ENCODE data around the gene TSPAN15. TPM values are rescaled to one million over a fixed set of nuclear protein-coding genes. Genes with fewer than 3 reads are reported as not detected.

Gene TSPAN15
- total and polyA plus RNA-seq, 2 experiments from 2014 or later: 0.34 TPM; not detected in 1

DNA sequence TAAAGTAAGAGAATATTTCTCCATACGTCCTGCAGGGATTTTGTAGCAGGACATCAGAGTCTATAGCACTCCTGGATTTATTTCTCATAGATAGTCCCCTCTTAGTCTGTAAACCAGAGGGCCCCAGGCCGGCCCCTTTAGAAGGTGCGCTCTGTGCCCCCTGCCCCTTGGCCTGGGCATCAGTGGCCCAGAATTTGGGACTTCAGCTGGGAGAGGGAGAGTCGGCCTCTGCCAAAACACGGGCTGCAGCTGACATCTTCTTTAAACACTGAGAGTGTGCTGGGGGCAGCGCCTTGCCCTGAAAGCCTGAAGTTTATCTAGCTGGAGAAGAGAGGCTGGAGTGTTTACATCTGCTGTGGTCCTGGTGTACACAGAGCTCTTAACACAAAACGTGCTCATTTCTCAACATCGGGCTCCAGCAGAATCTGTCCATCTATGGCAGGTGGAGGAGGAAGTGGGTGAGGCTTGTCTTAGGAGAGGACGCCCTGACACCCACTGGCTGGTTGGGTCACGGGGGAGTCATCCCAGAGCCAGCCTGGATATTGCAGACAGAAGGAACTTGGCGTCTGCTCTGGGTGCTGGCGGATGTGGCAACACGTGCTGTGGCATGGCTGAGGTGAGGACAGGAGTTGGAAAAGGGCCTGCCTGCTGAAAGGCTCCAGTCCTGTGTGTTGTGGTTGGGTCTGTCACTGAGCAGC is 29.5 kb upstream of the TSPAN15 start:
- Histone ChIP-seq H3F3A (ENCODE audit: insufficient read depth) (no peaks in the 10 kb centered on the region), H3K9ac (no peak overlapping the region), H3K4me2 (ENCODE audit: unreplicated experiment) (no peak overlapping the region), H3K4me3 (no peak overlapping the region), H3K36me3 (ENCODE audit: low read depth) (no peaks in the 10 kb centered on the region), H3K4me1 (ENCODE audit: insufficient read depth) (no peaks in the 10 kb centered on the region), H3K79me2 (ENCODE audit: insufficient read depth) (no peaks in the 10 kb centered on the region), H3K27me3 (replicated peaks; ENCODE audit: insufficient read depth) (peaks cover 12% of the 10 kb centered on the region; the same call in 1 of the 2 replicates), H3K9me2 (ENCODE audit: insufficient read depth) (no peaks in the 10 kb centered on the region), H4K20me1 (ENCODE audit: insufficient read depth) (no peaks in the 10 kb centered on the region), H3K9me3 (ENCODE audit: low read depth) (no peaks in the 10 kb centered on the region), H2AFZ (no peak overlapping the region), H3K27ac (no peak overlapping the region)
- WGBS, 2 experiments (ENCODE audit: low coverage in 1 of 2, low lambda C conversion rate in 2 of 2, missing lambda C conversion rate in 2 of 2): 46 to 49% methylated on average over 12 to 13 of the region's 13 CpGs
- DNase-seq: peak; percentile 32
- in situ Hi-C loops (cut with MboI): loop anchor here (10.0 to 25.0 kb wide), 2 partner anchors 213 to 434 kb away; partner anchors contain the start of genes FAM241B and KIFBP
- TF ChIP-seq EZH2phosphoT487 (IDR thresholded peaks at IDR 0.05; ENCODE audit: insufficient read depth, low read depth): no peak
- no peak for TF ChIP-seq EZH2 (IDR thresholded peaks at IDR 0.05; ENCODE audit: insufficient read depth, poor library complexity, severe bottlenecking)

DNA sequence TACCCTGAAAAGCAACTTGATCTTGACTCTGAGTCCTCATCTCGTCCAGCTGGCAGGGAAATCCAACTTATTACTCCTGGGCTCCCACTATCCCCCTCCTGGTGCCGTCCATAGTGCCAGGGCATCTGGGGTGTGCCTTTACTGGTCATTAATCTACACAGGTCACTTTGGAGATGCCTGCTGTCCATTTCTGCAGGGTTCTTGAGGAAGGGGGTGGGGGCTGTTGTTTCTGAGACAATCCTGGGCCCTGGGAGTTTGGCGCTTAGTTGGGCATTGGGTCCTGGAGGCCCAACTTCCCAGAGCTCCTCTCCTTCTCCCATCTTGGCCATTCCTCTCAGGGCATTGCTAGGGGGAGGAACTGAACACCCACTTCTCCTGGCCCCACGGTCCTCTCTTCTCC is 28.6 kb upstream of the TSPAN15 start:
- Histone ChIP-seq H3K4me3 (no peak overlapping the region), H3F3A (ENCODE audit: insufficient read depth) (no peaks in the 10 kb centered on the region), H3K79me2 (ENCODE audit: insufficient read depth) (no peaks in the 10 kb centered on the region), H2AFZ (no peak overlapping the region), H3K9me2 (ENCODE audit: insufficient read depth) (no peaks in the 10 kb centered on the region), H3K9me3 (ENCODE audit: low read depth) (no peaks in the 10 kb centered on the region), H3K4me1 (ENCODE audit: insufficient read depth) (no peaks in the 10 kb centered on the region), H3K27ac (no peak overlapping the region), H4K20me1 (ENCODE audit: insufficient read depth) (no peaks in the 10 kb centered on the region), H3K27me3 (replicated peaks; ENCODE audit: insufficient read depth) (peaks cover 12% of the 10 kb centered on the region; the same call in 1 of the 2 replicates), H3K36me3 (ENCODE audit: low read depth) (no peaks in the 10 kb centered on the region), H3K9ac (no peak overlapping the region), H3K4me2 (ENCODE audit: unreplicated experiment) (no peak overlapping the region)
- TF ChIP-seq EZH2phosphoT487 (IDR thresholded peaks at IDR 0.05; ENCODE audit: insufficient read depth, low read depth) (no peak), EZH2 (IDR thresholded peaks at IDR 0.05; ENCODE audit: insufficient read depth, poor library complexity, severe bottlenecking) (no peak)
- WGBS, 2 experiments (ENCODE audit: low coverage in 1 of 2, low lambda C conversion rate in 2 of 2, missing lambda C conversion rate in 2 of 2): 60 to 66% methylated on average over 4 of the region's 4 CpGs
- in situ Hi-C loops (cut with MboI): loop anchor here (10.0 to 25.0 kb wide), 2 partner anchors 212 to 435 kb away; partner anchors contain the start of genes FAM241B and KIFBP
- DNase-seq: no peak

DNA sequence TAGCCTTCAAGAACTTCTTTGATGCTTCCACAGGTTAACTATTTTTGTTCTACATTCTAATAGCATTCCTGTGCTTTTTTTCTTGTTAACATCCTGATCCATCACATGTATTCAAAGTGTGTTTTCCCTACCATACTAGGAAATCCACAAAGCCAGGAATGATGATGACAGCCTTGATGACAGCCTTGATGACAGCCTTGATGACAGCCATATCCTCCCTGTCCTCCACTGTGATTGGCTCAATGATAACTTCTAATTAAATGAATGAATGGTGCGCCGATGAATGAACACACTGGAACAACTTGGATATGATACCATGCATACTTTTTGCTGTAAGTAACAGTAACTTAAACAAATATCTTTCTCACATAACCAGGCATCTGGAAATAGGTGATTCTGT is 26.2 kb upstream of the TSPAN15 start:
- H3K27ac ChIP-seq: no peak overlapping the region
- H3K9me3 ChIP-seq (ENCODE audit: low read depth): no peaks in the 10 kb centered on the region
- no peak overlapping the region for H3K4me2 ChIP-seq (ENCODE audit: unreplicated experiment)
- no peak overlapping the region for H3K4me3 ChIP-seq
- WGBS, 2 experiments (ENCODE audit: low coverage in 1 of 2, low lambda C conversion rate in 2 of 2, missing lambda C conversion rate in 2 of 2): 76 to 86% methylated on average over 2 of the region's 2 CpGs
- H3K4me1 ChIP-seq (ENCODE audit: insufficient read depth): no peaks in the 10 kb centered on the region
- H3F3A ChIP-seq (ENCODE audit: insufficient read depth): no peaks in the 10 kb centered on the region
- no peaks in the 10 kb centered on the region for H4K20me1 ChIP-seq (ENCODE audit: insufficient read depth)
- no peak for DNase-seq
- peaks cover 12% of the 10 kb centered on the region; the same call in 1 of the 2 replicates for H3K27me3 ChIP-seq (replicated peaks; ENCODE audit: insufficient read depth)
- in situ Hi-C loops (cut with MboI): loop anchor here (10.0 kb wide), 1 partner anchor 210 kb away; the partner anchor contains the start of gene FAM241B
- no peaks in the 10 kb centered on the region for H3K36me3 ChIP-seq (ENCODE audit: low read depth)
- H3K9ac ChIP-seq: no peak overlapping the region
- H2AFZ ChIP-seq: no peak overlapping the region
- TF ChIP-seq EZH2phosphoT487 (IDR thresholded peaks at IDR 0.05; ENCODE audit: insufficient read depth, low read depth) (no peak), EZH2 (IDR thresholded peaks at IDR 0.05; ENCODE audit: insufficient read depth, poor library complexity, severe bottlenecking) (no peak)
- no peaks in the 10 kb centered on the region for H3K9me2 ChIP-seq (ENCODE audit: insufficient read depth)
- no peaks in the 10 kb centered on the region for H3K79me2 ChIP-seq (ENCODE audit: insufficient read depth)

DNA sequence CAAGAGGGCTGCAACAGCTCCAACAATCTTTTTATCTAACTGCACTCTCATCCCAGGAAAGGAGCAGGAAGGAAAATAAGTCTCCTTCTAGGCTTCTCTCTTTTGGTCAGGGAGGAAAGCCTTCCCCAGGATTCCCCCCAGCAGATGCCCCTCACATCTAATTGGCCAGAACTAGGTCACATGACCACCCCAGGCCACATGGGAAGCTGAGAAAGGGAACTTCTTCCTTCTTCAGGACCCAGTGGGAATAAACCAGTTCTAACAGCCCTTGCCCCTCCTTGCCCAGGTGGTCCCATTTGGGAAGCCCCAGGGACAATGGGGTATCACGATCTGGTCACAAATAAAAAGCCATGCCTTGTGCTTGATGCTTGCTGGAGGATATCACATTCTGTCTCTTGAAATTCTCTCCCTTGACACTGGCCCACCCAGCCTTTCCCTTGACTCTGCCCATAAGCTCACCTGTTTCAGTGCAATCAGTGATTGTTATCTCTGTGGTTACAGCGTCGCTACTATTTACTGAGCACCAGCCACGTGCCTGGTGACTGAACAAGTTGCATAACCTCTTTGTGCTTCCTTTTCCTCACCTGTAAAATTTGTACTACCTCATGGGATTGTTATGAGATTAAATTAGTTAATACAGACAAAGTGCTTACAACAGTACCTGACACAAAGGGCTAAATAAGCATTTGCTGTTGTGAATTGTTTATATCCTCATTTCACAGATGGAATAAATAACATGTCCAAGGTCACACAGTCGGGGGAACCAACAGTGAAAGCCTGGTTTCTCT is 25.6 kb upstream of the TSPAN15 start:
- Histone ChIP-seq H3K9me2 (ENCODE audit: insufficient read depth) (no peaks in the 10 kb centered on the region), H2AFZ (no peak overlapping the region), H3K9ac (no peak overlapping the region), H4K20me1 (ENCODE audit: insufficient read depth) (no peaks in the 10 kb centered on the region), H3K79me2 (ENCODE audit: insufficient read depth) (no peaks in the 10 kb centered on the region), H3K4me1 (ENCODE audit: insufficient read depth) (no peaks in the 10 kb centered on the region), H3K4me2 (ENCODE audit: unreplicated experiment) (no peak overlapping the region), H3F3A (ENCODE audit: insufficient read depth) (no peaks in the 10 kb centered on the region), H3K9me3 (ENCODE audit: low read depth) (no peaks in the 10 kb centered on the region), H3K4me3 (no peak overlapping the region), H3K36me3 (ENCODE audit: low read depth) (no peaks in the 10 kb centered on the region), H3K27me3 (replicated peaks; ENCODE audit: insufficient read depth) (peaks cover 12% of the 10 kb centered on the region; the same call in 1 of the 2 replicates), H3K27ac (no peak overlapping the region)
- 71 to 72% methylated on average over 5 of the region's 5 CpGs for WGBS, 2 experiments (ENCODE audit: low coverage in 1 of 2, low lambda C conversion rate in 2 of 2, missing lambda C conversion rate in 2 of 2)
- TF ChIP-seq EZH2phosphoT487 (IDR thresholded peaks at IDR 0.05; ENCODE audit: insufficient read depth, low read depth): no peak
- no peak for TF ChIP-seq EZH2 (IDR thresholded peaks at IDR 0.05; ENCODE audit: insufficient read depth, poor library complexity, severe bottlenecking)
- DNase-seq: no peak
- in situ Hi-C loops (cut with MboI): loop anchor here (10.0 kb wide), 1 partner anchor 209 kb away; the partner anchor contains the start of gene FAM241B

All from GM23248 (cell line).